ENCODE results near the gene AGPAT1. TPM values are rescaled to one million over a fixed set of nuclear protein-coding genes. Genes with fewer than 3 reads are reported as not detected.

Gene AGPAT1
- polyA plus RNA-seq, 1 of the 3 experiments (the other 2 are of a cell fraction), result 118 TPM

DNA sequence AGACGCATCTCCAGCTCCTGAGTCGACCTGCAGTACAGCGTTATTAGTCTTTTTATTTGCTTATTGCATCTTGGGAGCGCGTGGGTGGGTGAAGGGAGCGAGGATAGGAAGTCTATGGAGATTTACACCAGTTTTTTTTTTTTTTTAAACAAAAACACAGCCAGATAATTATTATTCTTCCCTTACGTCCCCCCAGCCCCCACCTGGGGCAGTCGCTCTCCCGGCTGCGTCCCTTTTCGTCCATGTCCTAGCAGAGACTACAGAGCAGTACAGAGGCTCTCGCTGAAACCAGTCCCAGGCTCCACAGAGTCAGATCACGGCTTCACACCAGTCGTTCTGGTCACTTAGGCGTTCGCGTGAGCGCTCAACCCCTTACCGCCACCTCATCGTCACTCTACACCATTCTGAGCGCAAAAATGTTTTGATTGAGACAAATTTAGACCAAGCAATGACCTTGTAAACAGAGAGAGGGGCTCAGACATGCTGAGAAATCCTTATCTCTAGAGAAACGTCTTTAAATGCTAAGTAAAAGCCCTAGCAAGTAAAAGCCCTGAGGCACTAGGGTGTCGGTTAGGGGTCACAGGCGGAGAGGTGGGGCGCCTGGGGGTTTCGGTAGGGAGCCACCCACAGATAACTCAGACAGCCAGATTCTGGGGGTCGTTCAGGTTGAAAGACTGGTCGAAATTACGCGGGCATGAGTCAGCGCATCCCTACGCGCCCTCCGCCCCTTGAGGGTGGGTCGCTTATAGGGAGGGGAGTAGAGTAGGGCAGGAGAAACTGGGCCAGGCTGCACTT is 22.9 kb downstream of the AGPAT1 start:
- Histone ChIP-seq H3K9me3 (no peaks in the 10 kb centered on the region), H3K79me2 (ENCODE audit: insufficient read depth) (peaks cover 19% of the 10 kb centered on the region), H3K4me2 (peak overlapping the region; percentile 94), H3K4me1 (ENCODE audit: control insufficient read depth in 1 of 2, insufficient read depth in 2 of 2, low read depth in 1 of 2, low read length in 1 of 2) (peaks cover 13 to 31% of the 10 kb centered on the region in 2 experiments; a peak in 3 of 4 replicates), H3K27ac (ENCODE audit: low read depth in 2 of 2, low read length in 1 of 2) (peak overlapping the region; percentile 86 to 95), H2AFZ (ENCODE audit: low read depth) (peak overlapping the region; percentile 87), H3K9ac (peak overlapping the region; percentile 84), H3K27me3 (ENCODE audit: insufficient read depth) (no peaks in the 10 kb centered on the region), H3K4me3 (ENCODE audit: low read depth in 2 of 2, low read length in 1 of 2) (peak overlapping the region; percentile 75 to 81), H3K36me3 (replicated peaks in 1 of 2; ENCODE audit: control insufficient read depth in 1 of 2, insufficient read depth in 2 of 2, low read length in 1 of 2) (peaks cover 5 to 13% of the 10 kb centered on the region in 2 experiments), H3K9me2 (no peaks in the 10 kb centered on the region), H4K20me1 (ENCODE audit: insufficient read depth) (no peaks in the 10 kb centered on the region), H3F3A (replicated peaks; ENCODE audit: insufficient read depth) (peaks cover 4% of the 10 kb centered on the region)
- 33% methylated on average over 35 of the region's 35 CpGs for WGBS (ENCODE audit: low lambda C conversion rate)
- TF ChIP-seq CHD2 (IDR thresholded peaks at IDR 0.05; ENCODE audit: low read length, partially characterized antibody), result no peak
- no peak for TF ChIP-seq GABPA (IDR thresholded peaks at IDR 0.05; ENCODE audit: low read depth)
- no peak for TF ChIP-seq RXRA (IDR thresholded peaks at IDR 0.05; ENCODE audit: borderline replicate concordance, low read depth)
- TF ChIP-seq SMC3 (IDR thresholded peaks at IDR 0.05; ENCODE audit: low read depth, low read length), result no peak
- TF ChIP-seq RAD21 (IDR thresholded peaks at IDR 0.05; ENCODE audit: low read length), result no peak
- TF ChIP-seq, protein P1, sequence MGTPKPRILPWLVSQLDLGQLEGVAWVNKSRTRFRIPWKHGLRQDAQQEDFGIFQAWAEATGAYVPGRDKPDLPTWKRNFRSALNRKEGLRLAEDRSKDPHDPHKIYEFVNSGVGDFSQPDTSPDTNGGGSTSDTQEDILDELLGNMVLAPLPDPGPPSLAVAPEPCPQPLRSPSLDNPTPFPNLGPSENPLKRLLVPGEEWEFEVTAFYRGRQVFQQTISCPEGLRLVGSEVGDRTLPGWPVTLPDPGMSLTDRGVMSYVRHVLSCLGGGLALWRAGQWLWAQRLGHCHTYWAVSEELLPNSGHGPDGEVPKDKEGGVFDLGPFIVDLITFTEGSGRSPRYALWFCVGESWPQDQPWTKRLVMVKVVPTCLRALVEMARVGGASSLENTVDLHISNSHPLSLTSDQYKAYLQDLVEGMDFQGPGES (IDR thresholded peaks at IDR 0.05; ENCODE audit: low read depth, low read length), result no peak
- no peak for TF ChIP-seq NRF1 (IDR thresholded peaks at IDR 0.05; ENCODE audit: low read depth, low read length)
- TF ChIP-seq USF1 (IDR thresholded peaks at IDR 0.05; ENCODE audit: borderline replicate concordance, low read depth), result no peak
- no peak for TF ChIP-seq RCOR1 (IDR thresholded peaks at IDR 0.05; ENCODE audit: low read length)
- no peak for TF ChIP-seq JUND (IDR thresholded peaks at IDR 0.05)
- no peak for TF ChIP-seq FOXM1 (IDR thresholded peaks at IDR 0.05; ENCODE audit: low read depth)
- no peak for TF ChIP-seq EP300 (IDR thresholded peaks at IDR 0.05; ENCODE audit: borderline replicate concordance in 1 of 2, low read depth in 1 of 2, low read length in 1 of 2)
- no peak for TF ChIP-seq SIN3A (IDR thresholded peaks at IDR 0.05; ENCODE audit: borderline replicate concordance, low read depth, low read length)
- TF ChIP-seq REST (IDR thresholded peaks at IDR 0.05; ENCODE audit: low read depth, low read length), result no peak
- DNase-seq, result peak; percentile 74
- ChIA-PET CTCF (interaction anchor here (0.7 to 1.0 kb wide), 3 partner anchors 13 to 111 kb away, joined by 3 to 4 read pairs (median 4); no protein-coding TSS in a partner anchor), POLR2A (interaction anchor here (0.6 kb wide), 1 partner anchor 23 kb away, joined by 3 read pairs; the partner anchor contains the start of gene FKBPL)

All from SK-N-SH (cell line).